Dermis lymphatic vessel endothelial cell (primary cell): Measurements from ENCODE around the gene RPS6KA6. TPM values are rescaled to one million over a fixed set of nuclear protein-coding genes. Genes with fewer than 3 reads are reported as not detected.

ENCODE experiments used
- total RNA-seq: library from RNA; depleted of rRNA; stranded (reverse); fragments of >200 nt; gene quantifications from 2 replicates; pipeline ENCODE4 v1.2.1, GENCODE V29; 2014

The RPS6KA6 gene
- 0.54 and 2.0 TPM in 2 replicates for total RNA-seq

GRCh38 chrX:84187533-84188319 lies at the start of gene RPS6KA6:
TSS of gene RPS6KA6 (minus strand) at chrX:84188199. CDS start at chrX:84187899, 300 bp downstream.

